IMR-90 (cell line): ENCODE results near the gene HNRNPA3. TPM values are rescaled to one million over a fixed set of nuclear protein-coding genes. Genes with fewer than 3 reads are reported as not detected.
A peak's percentile ranks its signal among the peaks of the same experiment; 100 is the strongest.

Experiments
- ATAC-seq: fragments of 200-7000 bp; cut with Tn5 transposase; 2 replicates; pipeline ENCODE4 v1.9.1; 2020; ENCODE audit warnings: low read depth, mild to moderate bottlenecking, moderate library complexity
- BruUV-seq: library from RNA; stranded (reverse); fragments of 400-500 nt; replicated peaks from 2 replicates; lab custom pipeline; 2021; lab: Mats Ljungman, UMichigan
- CTCF ChIA-PET: fragments of 300-600 bp; formaldehyde crosslinking; extraction: SDS; loops from one replicate; lab custom pipeline; 2021; ENCODE audit warnings: antibody characterized with exemption; lab: Yijun Ruan, JAX
- POLR2A ChIA-PET: fragments of 300-600 bp; sonication (Branson Sonifier 250); formaldehyde crosslinking; loops from one replicate; lab custom pipeline; 2022; ENCODE audit warnings: antibody characterized with exemption; ENCODE audit not compliant: unreplicated experiment; lab: Charles Lee
- DNase-seq: peaks from one replicate; pipeline ENCODE4 v3.0.0; 2013
- H2AFZ ChIP-seq: replicated peaks from 2 replicates; pipeline ENCODE3; 2013; ENCODE audit warnings: low read length, mild to moderate bottlenecking; ENCODE audit not compliant: poor library complexity
- H2AK5ac ChIP-seq: 2 replicates; pipeline ENCODE4 v1.6.1; 2013; ENCODE audit warnings: low read depth, low read length, inconsistent platforms
- H2AK9ac ChIP-seq: replicated peaks from 2 replicates; pipeline ENCODE3; 2013; ENCODE audit warnings: mild to moderate bottlenecking, low read depth, low read length, moderate library complexity; ENCODE audit not compliant: poor library complexity
- H2BK120ac ChIP-seq: 2 replicates; pipeline ENCODE4 v1.6.1; 2013; ENCODE audit warnings: low read depth, low read length, inconsistent platforms
- H2BK15ac ChIP-seq: 3 replicates; pipeline ENCODE4 v1.6.1; 2013; ENCODE audit warnings: low read depth, low read length, inconsistent platforms
- H2BK20ac ChIP-seq: 2 replicates; pipeline ENCODE4 v1.6.1; 2013; ENCODE audit warnings: low read depth, mild to moderate bottlenecking, inconsistent platforms, low read length, moderate library complexity
- H2BK5ac ChIP-seq: 2 replicates; pipeline ENCODE4 v1.6.1; 2013; ENCODE audit warnings: mild to moderate bottlenecking, low read depth, low read length, inconsistent platforms; ENCODE audit not compliant: poor library complexity, severe bottlenecking
- H3K14ac ChIP-seq: replicated peaks from 2 replicates; pipeline ENCODE4 v1.6.1; 2013; ENCODE audit warnings: low read depth, low read length, inconsistent platforms
- H3K18ac ChIP-seq: 2 replicates; pipeline ENCODE4 v1.6.1; 2013; ENCODE audit warnings: low read depth, low read length, control low read depth
- H3K23ac ChIP-seq: 2 replicates; pipeline ENCODE4 v1.6.1; 2013; ENCODE audit warnings: low read depth, low read length, inconsistent platforms
- H3K27ac ChIP-seq: 2 replicates; pipeline ENCODE4 v1.5.1; 2013; ENCODE audit warnings: mild to moderate bottlenecking, control low read depth, low read length; ENCODE audit not compliant: insufficient read depth
- H3K27me3 ChIP-seq: 2 replicates; pipeline ENCODE4 v1.6.1; 2013; ENCODE audit warnings: low read length; ENCODE audit not compliant: control insufficient read depth, insufficient read depth
- H3K36me3 ChIP-seq: 2 replicates; pipeline ENCODE4 v1.6.1; 2013; ENCODE audit warnings: low read length, mixed read lengths; ENCODE audit not compliant: control insufficient read depth, insufficient read depth
- H3K4ac ChIP-seq: 2 replicates; pipeline ENCODE4 v1.6.1; 2013; ENCODE audit warnings: low read depth, low read length, inconsistent platforms
- H3K4me1 ChIP-seq: 2 replicates; pipeline ENCODE4 v1.6.1; 2013; ENCODE audit warnings: low read length, mixed read lengths; ENCODE audit not compliant: control insufficient read depth, insufficient read depth
- H3K4me2 ChIP-seq: 2 replicates; pipeline ENCODE4 v1.6.1; 2013; ENCODE audit warnings: low read depth, mild to moderate bottlenecking, control low read depth, low read length, moderate library complexity
- H3K4me3 ChIP-seq: 2 replicates; pipeline ENCODE4 v1.5.1; 2013; ENCODE audit warnings: low read depth, mild to moderate bottlenecking, control low read depth, low read length, moderate library complexity; ENCODE audit not compliant: insufficient read depth
- H3K56ac ChIP-seq: 2 replicates; pipeline ENCODE4 v1.6.1; 2013; ENCODE audit warnings: low read length, inconsistent platforms; ENCODE audit not compliant: insufficient read depth; ENCODE audit errors: extremely low read depth
- H3K79me1 ChIP-seq, 2 experiments: 2 replicates each; pipeline ENCODE4 v1.6.1; 2013; ENCODE audit warnings: low read length in 2 of 2, inconsistent platforms in 1 of 2, low read depth in 1 of 2
- H3K9ac ChIP-seq: 2 replicates; pipeline ENCODE4 v1.6.1; 2013; ENCODE audit warnings: low read depth, low read length, control low read depth
- H3K9me1 ChIP-seq: 2 replicates; pipeline ENCODE4 v1.6.1; 2013; ENCODE audit warnings: low read length, inconsistent platforms; ENCODE audit not compliant: insufficient read depth
- H3K9me3 ChIP-seq: 2 replicates; pipeline ENCODE4 v1.6.1; 2013; ENCODE audit warnings: low read length; ENCODE audit not compliant: control insufficient read depth, insufficient read depth
- H4K20me1 ChIP-seq: 2 replicates; pipeline ENCODE4 v1.6.1; 2013; ENCODE audit warnings: low read length, inconsistent platforms; ENCODE audit not compliant: insufficient read depth
- H4K5ac ChIP-seq: 2 replicates; pipeline ENCODE4 v1.6.1; 2013; ENCODE audit warnings: mild to moderate bottlenecking, low read depth, low read length, control low read depth
- H4K8ac ChIP-seq, 2 experiments: 2 replicates each; pipeline ENCODE4 v1.6.1; 2013; ENCODE audit warnings: low read depth in 2 of 2, low read length in 2 of 2, control low read depth in 1 of 2, inconsistent platforms in 1 of 2
- H4K91ac ChIP-seq: 2 replicates; pipeline ENCODE4 v1.6.1; 2013; ENCODE audit warnings: low read depth, low read length, inconsistent platforms; ENCODE audit not compliant: insufficient read depth
- BHLHE40 ChIP-seq: fragments of 150-350 bp; IDR thresholded peaks from 2 replicates; pipeline ENCODE4 v1.6.1; 2016; ENCODE audit warnings: mild to moderate bottlenecking, low read depth, low read length
- CEBPB ChIP-seq: IDR thresholded peaks from 2 replicates; pipeline ENCODE4 v1.6.1; 2012; ENCODE audit warnings: low read depth, low read length, improper control_type of control experiment
- CHD1 ChIP-seq: IDR thresholded peaks from 2 replicates; pipeline ENCODE4 v1.6.1; 2012; ENCODE audit warnings: low read depth, low read length, improper control_type of control experiment
- CTCF ChIP-seq: conservative IDR thresholded peaks from 2 replicates; pipeline ENCODE4 v1.5.1; 2012; ENCODE audit warnings: mild to moderate bottlenecking, low read depth, low read length, improper control_type of control experiment
- ELK1 ChIP-seq: fragments of 150-350 bp; IDR thresholded peaks from 2 replicates; pipeline ENCODE4 v1.6.1; 2016; ENCODE audit warnings: low read depth, mild to moderate bottlenecking, low read length, moderate library complexity, borderline replicate concordance
- MAFK ChIP-seq: IDR thresholded peaks from 2 replicates; pipeline ENCODE4 v1.6.1; 2012; ENCODE audit warnings: low read depth, low read length, improper control_type of control experiment
- MAZ ChIP-seq: IDR thresholded peaks from 2 replicates; pipeline ENCODE4 v1.6.1; 2012; ENCODE audit warnings: low read depth, mild to moderate bottlenecking, low read length, improper control_type of control experiment, moderate library complexity, borderline replicate concordance
- MXI1 ChIP-seq: IDR thresholded peaks from 2 replicates; pipeline ENCODE4 v1.6.1; 2012; ENCODE audit warnings: low read depth, mild to moderate bottlenecking, low read length, moderate library complexity, borderline replicate concordance
- NFE2L2 ChIP-seq: fragments of 150-350 bp; IDR thresholded peaks from 2 replicates; pipeline ENCODE4 v1.6.1; 2016; ENCODE audit warnings: low read depth, mild to moderate bottlenecking, low read length
- POLR2A ChIP-seq: IDR thresholded peaks from 2 replicates; pipeline ENCODE4 v1.6.1; 2012; ENCODE audit warnings: mild to moderate bottlenecking, low read depth, low read length
- RAD21 ChIP-seq: IDR thresholded peaks from 2 replicates; pipeline ENCODE4 v1.6.1; 2012; ENCODE audit warnings: low read length, improper control_type of control experiment
- RCOR1 ChIP-seq: IDR thresholded peaks from 2 replicates; pipeline ENCODE4 v1.6.1; 2012; ENCODE audit warnings: mild to moderate bottlenecking, low read length, improper control_type of control experiment; ENCODE audit not compliant: insufficient replicate concordance
- RFX5 ChIP-seq: IDR thresholded peaks from 2 replicates; pipeline ENCODE4 v1.8.0; 2012; ENCODE audit warnings: low read depth, mild to moderate bottlenecking, low read length, moderate library complexity
- SMC3 ChIP-seq: fragments of 150-350 bp; IDR thresholded peaks from 2 replicates; pipeline ENCODE4 v1.6.1; 2016; ENCODE audit warnings: low read depth, mild to moderate bottlenecking, antibody characterized with exemption, low read length, moderate library complexity
- USF2 ChIP-seq: fragments of 150-350 bp; IDR thresholded peaks from 2 replicates; pipeline ENCODE4 v1.6.1; 2017; ENCODE audit warnings: mild to moderate bottlenecking, antibody characterized with exemption, low read length, low read depth
- WGBS, 2 experiments: methylation state at CpG; one replicate each; pipeline versions ENCODE4 v1.1.5 to v1.1.7; 2013; ENCODE audit warnings: missing lambda C conversion rate in 2 of 2; ENCODE audit not compliant: insufficient read length in 1 of 2; ENCODE audit errors: extremely low coverage in 2 of 2; 5-methylcytosine and 5-hydroxymethylcytosine counted together
- dilution Hi-C: fragments of 300-500 bp; cut with HindIII; formaldehyde crosslinking; loops from one replicate; pipeline ENCODE4 v1.14.3; 2018; ENCODE audit warnings: low sequenced_read_pairs; ENCODE audit not compliant: unreplicated experiment
- in situ Hi-C: fragments of 300-500 bp; cut with MboI; formaldehyde crosslinking; loops from 3 replicates; pipeline ENCODE4 v1.14.3; 2019; ENCODE audit warnings: low sequenced_read_pairs, inconsistent platforms, mixed read lengths
- intact Hi-C: fragments of 100-400 bp; cut with micrococcal nuclease; formaldehyde crosslinking; loops from 2 replicates; pipeline ENCODE4 v1.10.0; 2022
- polyA plus RNA-seq, 3 experiments: library from polyadenylated mRNA; depleted of rRNA; stranded (reverse); fragments of >200 nt; gene quantifications; 2 replicates each; pipeline ENCODE4 v1.2.3, GENCODE V29; 2012; ENCODE audit warnings: low replicate concordance in 1 of 3
- total RNA-seq: library from RNA; depleted of rRNA; stranded (reverse); fragments of >200 nt; gene quantifications from 2 replicates; pipeline ENCODE4 v1.2.3, GENCODE V29; 2012

HNRNPA3 gene
- total and polyA plus RNA-seq, 2 of the 4 experiments (the other 2 are of a cell fraction), result 18.6 to 111 TPM

GRCh38 chr2:177244244-177244771 lies 31.7 kb downstream of the HNRNPA3 start:
- H2AK5ac ChIP-seq, result peak overlapping the region; percentile 37
- no peak overlapping the region; the same call in 1 of the 2 replicates for H3K14ac ChIP-seq
- no peak overlapping the region for H3K56ac ChIP-seq
- peaks cover 31% of the 10 kb centered on the region for H3K9me1 ChIP-seq
- ChIA-PET POLR2A (interaction anchor here (0.6 kb wide), 1 partner anchor 70 kb away, joined by 3 read pairs; no protein-coding TSS in a partner anchor), CTCF (no interaction called here)
- H2AK9ac ChIP-seq, result no peak overlapping the region
- H2BK120ac ChIP-seq, result peak overlapping the region; percentile 42
- no peak overlapping the region for H2AFZ ChIP-seq
- no TSS peak for BruUV-seq
- peak overlapping the region; percentile 65 for H3K4ac ChIP-seq
- no peak overlapping the region for H3K4me3 ChIP-seq
- dilution Hi-C loops, result no loop called here
- peaks cover 0 to 48% of the 10 kb centered on the region in 2 experiments; a peak in 2 of 4 replicates for H3K79me1 ChIP-seq
- H3K9me3 ChIP-seq, result no peaks in the 10 kb centered on the region
- H4K8ac ChIP-seq, result peak overlapping the region in 1 of 2 experiments; percentile 13; a peak in 1 of 4 replicates
- WGBS, 2 experiments, result no CpG with 5 or more reads among the region's 6 CpGs
- H3K23ac ChIP-seq, result 0 out of 2 replicates have a peak overlapping the region, but pooled peaks have one; percentile 31
- peaks cover 41% of the 10 kb centered on the region for H3K4me1 ChIP-seq
- peak overlapping the region; percentile 27; the same call in 2 of the 3 replicates for H2BK15ac ChIP-seq
- 0 out of 2 replicates have a peak overlapping the region, but pooled peaks have one; percentile 7 for H3K18ac ChIP-seq
- in situ Hi-C loops, result no loop called here
- peak overlapping the region; percentile 13; the same call in 1 of the 2 replicates for H4K91ac ChIP-seq
- intact Hi-C loops, result loop anchor here (5.0 kb wide), 1 partner anchor 88 kb away; no protein-coding TSS in a partner anchor
- ATAC-seq, result no peak
- no peaks in the 10 kb centered on the region for H3K27me3 ChIP-seq
- TF ChIP-seq NFE2L2 (no peak), POLR2A (no peak), CEBPB (no peak), ELK1 (no peak), MXI1 (no peak), RFX5 (no peak), SMC3 (no peak), RAD21 (no peak), MAFK (no peak), MAZ (no peak), CHD1 (no peak), BHLHE40 (no peak), CTCF (no peak), RCOR1 (no peak), USF2 (no peak)
- H2BK5ac ChIP-seq, result peak overlapping the region; percentile 76
- H3K27ac ChIP-seq, result peak overlapping the region; percentile 75
- peak overlapping the region; percentile 26; the same call in 1 of the 2 replicates for H3K4me2 ChIP-seq
- H3K9ac ChIP-seq, result no peak overlapping the region
- peak overlapping the region; percentile 20; the same call in 1 of the 2 replicates for H4K5ac ChIP-seq
- H3K36me3 ChIP-seq, result peaks cover 25% of the 10 kb centered on the region
- peak overlapping the region; percentile 83; the same call in 1 of the 2 replicates for H2BK20ac ChIP-seq
- H4K20me1 ChIP-seq, result peaks cover 93% of the 10 kb centered on the region
- no peak for DNase-seq
